Head of caudate nucleus (tissue), 42 donors: Measurements from ENCODE around the gene XCL1.
"Not testable (repeated sequence)": the region's sequence is repeated elsewhere in the genome, so short reads cannot be mapped to it uniquely, and the experiment has no call there.

Source experiments
- DNase-seq, 42 donors: peaks; one replicate each; pipeline versions ENCODE4 v3.0.0 to v3.0.0-alpha.2; 2020 to 2021; ENCODE audit warnings: mixed read lengths in 7 of 42
- intact Hi-C: fragments of 100-400 bp; cut with DNase I; formaldehyde crosslinking; loops from one replicate; pipeline ENCODE4 v1.15.0; 2022

The XCL1 gene

DNA sequence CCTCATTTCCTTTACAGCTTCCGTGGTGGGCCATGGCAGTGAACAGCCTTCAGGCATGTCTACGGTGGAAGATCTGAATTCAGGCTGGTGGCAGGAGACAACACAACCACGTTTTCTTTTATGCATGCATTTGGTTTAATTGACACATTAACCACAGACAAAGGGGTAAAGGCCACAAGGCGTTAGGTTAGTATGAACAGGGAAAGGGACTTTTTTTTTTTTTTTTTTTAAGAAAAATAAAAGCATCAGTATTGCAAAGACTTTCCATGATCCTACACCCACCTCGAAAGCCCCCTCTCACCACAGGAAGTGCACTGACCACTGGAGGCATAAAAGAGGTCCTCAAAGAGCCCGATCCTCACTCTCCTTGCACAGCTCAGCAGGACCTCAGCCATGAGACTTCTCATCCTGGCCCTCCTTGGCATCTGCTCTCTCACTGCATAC lies at the start of gene XCL1:
Gene XCL1, plus strand, starts transcription at position 361 of the 444 bp plus-strand sequence. Its CDS starts 33 bp downstream, at position 394.
- intact Hi-C loops: loop anchor here (10.0 kb wide), 1 partner anchor 131 kb away; no protein-coding TSS in a partner anchor
- not testable (repeated sequence) for DNase-seq

DNA sequence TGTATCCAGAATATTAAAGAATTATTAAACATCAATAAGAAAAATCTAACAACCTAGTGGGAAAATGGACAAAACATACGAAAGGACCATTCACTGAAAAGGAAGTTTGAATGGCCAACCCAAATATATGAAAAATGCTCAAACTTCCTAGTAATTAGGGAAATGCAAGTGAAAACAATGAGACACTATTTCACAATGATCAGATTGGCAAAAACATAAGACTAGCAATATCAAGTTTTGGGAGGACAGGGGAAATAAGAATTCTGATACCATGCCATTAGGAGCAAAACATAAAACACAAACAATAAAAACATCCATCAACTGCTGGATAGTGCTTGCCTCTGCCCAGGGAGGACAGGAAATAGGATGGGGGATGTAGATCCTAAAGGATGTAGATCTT lies 46.9 kb upstream of the XCL1 start:
- DNase-seq: no peak
- intact Hi-C loops: no loop called here

- no peak for DNase-seq
- intact Hi-C loops: no loop called here
Measured at GRCh38 chr1:168531615-168532345, 44.6 kb upstream of the XCL1 start.

- intact Hi-C loops: no loop called here
Measured at GRCh38 chr1:168535536-168535935, 40.9 kb upstream of the XCL1 start.

GRCh38 chr1:168540798-168541197 lies 35.6 kb upstream of the XCL1 start:
- peak in 31 of 42 donors; percentile 1 to 49 (median 17) for DNase-seq
- intact Hi-C loops: not testable (repeated sequence)

More at GRCh38 chr1:168535536-168535935, 40.9 kb upstream of the XCL1 start:
- no peak for DNase-seq

GRCh38 chr1:168542978-168543377 lies 33.4 kb upstream of the XCL1 start:
- DNase-seq, intact Hi-C loops: not testable (repeated sequence)

- intact Hi-C loops, DNase-seq: not testable (repeated sequence)
Measured at GRCh38 chr1:168543840-168544498, 32.4 kb upstream of the XCL1 start, which contains the start of gene XCL2. XCL2 (minus strand) TSS chr1:168543997; CDS start chr1:168543964, 33 bp downstream.

GRCh38 chr1:168545678-168546552 lies 30.5 kb upstream of the XCL1 start:
- peak in 8 of 42 donors; percentile 2 to 50 (median 16) for DNase-seq
- intact Hi-C loops: not testable (repeated sequence)

DNA sequence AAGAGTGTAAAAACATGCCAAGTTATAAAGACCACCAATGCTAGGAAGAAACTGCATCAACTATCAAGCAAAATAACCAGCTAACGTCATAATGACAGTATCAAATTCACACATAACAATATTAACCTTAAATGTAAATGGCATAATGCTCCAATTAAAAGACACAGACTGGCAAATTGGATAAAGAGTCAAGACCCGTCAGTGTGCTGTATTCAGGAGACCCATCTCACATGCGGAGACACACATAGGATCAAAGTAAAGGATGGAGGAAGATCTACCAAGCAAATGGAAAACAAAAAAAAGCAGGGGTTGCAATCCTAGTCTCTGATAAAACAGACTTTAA lies 29.9 kb upstream of the XCL1 start:
- intact Hi-C loops, DNase-seq: not testable (repeated sequence)

- no peak for DNase-seq
- intact Hi-C loops: no loop called here
Measured at GRCh38 chr1:168550971-168551370, 25.4 kb upstream of the XCL1 start.

- intact Hi-C loops: no loop called here
- no peak for DNase-seq
Measured at GRCh38 chr1:168551688-168552087, 24.7 kb upstream of the XCL1 start.

- intact Hi-C loops: no loop called here
- DNase-seq: no peak
Measured at GRCh38 chr1:168552961-168553360, 23.4 kb upstream of the XCL1 start.

GRCh38 chr1:168553680-168554553 lies 22.5 kb upstream of the XCL1 start:
- no peak for DNase-seq
- intact Hi-C loops: no loop called here

DNA sequence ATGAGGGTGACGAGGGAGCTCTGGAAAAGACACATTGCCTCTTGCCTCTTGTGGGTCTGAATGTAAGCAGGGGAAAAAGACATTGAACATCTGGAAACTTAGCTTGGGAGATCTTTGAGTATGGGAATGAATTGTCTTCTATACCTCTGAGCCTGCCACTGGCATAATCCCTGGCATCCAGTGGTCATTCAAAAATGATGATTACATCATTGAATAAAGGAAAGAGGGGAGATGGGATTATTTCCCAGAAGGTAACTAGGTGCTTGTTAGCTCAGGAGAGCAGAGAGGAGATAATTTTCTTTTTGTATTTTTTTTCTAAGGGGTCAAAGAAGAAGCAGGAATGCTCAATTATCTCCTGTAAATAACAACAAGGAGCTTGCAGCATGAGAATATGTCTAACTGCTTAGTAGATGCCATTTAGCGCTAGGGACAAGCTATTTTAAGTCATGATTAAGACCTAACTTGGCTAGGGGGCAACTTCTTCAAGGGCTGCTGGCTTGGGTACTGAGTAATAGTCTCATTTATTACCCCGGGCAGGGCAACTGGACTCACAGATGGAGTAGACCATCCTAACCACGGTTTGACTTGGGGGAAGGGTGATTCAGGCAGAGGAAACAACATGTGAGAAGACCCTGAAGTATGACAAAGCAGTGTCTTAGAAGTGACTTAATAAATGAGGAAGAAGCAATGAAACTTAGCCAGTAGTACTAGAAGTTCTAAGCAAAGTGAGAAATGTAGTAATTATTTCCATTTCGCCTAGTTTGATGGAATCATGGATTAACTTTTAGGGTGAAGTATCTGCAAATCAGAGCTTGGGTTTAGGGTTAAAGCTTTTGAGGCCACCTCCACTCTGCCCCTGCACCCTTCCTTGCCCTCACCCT lies 21.6 kb upstream of the XCL1 start:
- DNase-seq: no peak
- intact Hi-C loops: no loop called here

- DNase-seq: no peak
- intact Hi-C loops: no loop called here
Measured at GRCh38 chr1:168555508-168556046, 20.8 kb upstream of the XCL1 start.

- no peak for DNase-seq
Measured at GRCh38 chr1:168556647-168557046, 19.8 kb upstream of the XCL1 start.

DNA sequence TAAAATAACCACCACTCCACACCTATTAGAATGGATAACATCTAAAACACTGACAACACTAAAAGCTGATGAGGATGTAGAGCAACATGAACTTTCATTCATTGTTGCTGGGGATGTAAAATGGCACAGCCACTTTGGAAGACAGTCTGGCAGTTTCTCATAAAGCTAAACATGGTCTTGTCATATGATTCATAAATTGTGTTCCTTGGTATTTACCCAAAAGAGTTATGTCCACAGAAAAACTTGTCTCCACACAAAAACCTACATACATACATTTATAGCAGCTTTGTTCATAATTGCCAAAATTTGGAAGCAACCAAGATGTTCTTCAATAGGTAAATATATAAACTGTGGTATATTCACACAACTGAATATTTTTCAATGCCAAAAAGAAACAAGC lies 16.0 kb upstream of the XCL1 start:
- intact Hi-C loops: no loop called here
- DNase-seq: no peak

More at GRCh38 chr1:168556647-168557046, 19.8 kb upstream of the XCL1 start:
- intact Hi-C loops: no loop called here
